CD4-positive, alpha-beta T cell treated with Interleukin-15 for 1 hour (primary cell): ENCODE data around the gene TTC12.
A peak's percentile ranks its signal among the peaks of the same experiment; 100 is the strongest.
"Not testable (repeated sequence)": the region's sequence is repeated elsewhere in the genome, so short reads cannot be mapped to it uniquely, and the experiment has no call there.

Experiments
- DNase-seq: peaks from one replicate; pipeline ENCODE4 v3.0.0-alpha.2; 2020

TTC12 gene

DNA sequence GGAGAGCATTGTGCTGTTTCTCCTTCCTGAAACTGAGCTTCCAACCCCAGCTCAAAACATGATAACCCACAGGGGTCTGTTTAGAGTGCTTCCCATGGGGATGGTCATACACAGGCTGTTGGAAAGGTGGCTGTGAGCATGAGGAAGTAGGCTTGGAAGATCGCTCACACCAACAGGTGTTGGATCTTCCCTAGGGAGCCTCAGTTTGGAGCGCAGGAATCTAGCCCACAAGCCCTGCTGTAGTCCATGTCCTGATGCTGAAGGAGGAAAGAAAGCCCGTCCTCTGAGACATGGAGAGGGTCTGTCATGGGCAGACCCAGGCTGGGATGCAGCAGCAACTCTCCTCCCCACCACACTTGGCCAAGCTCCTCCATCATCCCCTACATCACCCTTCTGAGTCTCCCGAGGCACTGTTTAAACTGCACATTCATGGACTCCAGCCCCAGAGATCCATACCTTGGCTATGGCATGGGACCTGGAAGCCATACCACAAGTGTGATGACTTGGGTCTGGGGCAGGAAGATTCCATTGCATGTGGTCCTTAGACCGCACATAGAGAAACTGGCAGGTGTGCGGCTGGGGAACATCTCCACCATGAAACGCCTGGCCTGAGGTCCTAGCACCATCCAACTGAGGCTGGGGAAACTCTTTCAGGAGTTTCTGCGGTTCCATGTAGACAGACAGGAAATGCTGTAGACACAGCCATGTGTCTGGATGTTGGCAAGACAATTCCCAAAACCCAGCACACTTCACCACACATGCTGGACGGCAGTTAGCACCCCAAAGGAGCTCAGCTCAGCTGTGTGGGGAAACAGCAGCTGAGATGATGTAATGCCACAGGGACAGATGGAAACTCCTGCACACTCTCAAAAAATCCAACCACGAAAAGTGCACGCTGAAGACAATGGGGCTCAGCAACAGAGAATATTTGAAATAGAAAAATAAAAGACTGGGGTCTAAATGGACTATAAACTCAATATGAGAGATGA is 27.6 kb upstream of the TTC12 start:
- DNase-seq, result no peak

DNA sequence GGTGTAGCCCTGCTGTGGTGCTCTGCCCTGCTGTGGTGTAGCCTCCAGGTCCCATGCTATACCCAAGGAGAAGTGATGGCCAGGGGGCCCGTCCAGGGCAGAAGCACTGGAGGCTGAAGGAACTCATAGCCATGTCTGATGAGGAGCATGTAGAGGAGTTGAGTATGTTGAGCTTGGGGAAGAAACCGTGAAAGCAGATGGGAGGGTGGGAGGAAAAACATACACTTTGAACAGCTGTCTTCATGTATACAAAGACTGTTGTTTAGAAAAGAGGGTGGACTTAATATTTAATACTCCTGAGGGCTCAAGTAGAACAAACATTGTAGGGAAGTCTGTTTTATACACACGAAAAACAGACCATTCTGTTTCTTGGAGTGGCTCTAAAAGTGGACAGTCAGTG is 26.6 kb upstream of the TTC12 start:
- no peak for DNase-seq

DNA sequence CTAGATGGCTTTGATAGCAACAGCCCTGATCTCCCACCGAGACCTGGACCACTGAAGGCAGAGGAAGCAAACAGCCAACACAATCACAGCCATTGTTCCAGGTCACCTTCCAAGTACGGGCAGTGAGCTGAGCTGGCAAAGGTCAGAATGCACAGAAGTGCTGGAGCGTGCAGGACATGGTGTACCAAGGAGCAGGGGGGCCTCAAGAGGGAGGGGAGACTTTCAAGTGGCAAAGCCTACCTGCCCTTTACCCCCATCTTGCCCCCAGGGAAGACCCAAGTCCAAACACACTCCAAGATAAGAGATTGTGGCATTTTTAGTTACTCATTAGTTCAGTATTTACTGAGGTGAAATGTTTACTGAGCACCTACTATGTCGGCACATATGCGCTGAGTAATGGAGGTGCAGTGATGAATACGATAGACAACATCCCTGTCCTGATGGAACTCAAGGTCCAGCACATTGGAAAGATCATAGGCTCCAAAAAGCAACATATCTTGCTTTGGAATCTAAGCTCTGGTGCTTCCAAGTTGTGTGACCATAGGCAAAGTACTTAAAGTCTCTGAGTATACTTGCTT is 26.0 kb upstream of the TTC12 start:
- DNase-seq, result no peak

DNA sequence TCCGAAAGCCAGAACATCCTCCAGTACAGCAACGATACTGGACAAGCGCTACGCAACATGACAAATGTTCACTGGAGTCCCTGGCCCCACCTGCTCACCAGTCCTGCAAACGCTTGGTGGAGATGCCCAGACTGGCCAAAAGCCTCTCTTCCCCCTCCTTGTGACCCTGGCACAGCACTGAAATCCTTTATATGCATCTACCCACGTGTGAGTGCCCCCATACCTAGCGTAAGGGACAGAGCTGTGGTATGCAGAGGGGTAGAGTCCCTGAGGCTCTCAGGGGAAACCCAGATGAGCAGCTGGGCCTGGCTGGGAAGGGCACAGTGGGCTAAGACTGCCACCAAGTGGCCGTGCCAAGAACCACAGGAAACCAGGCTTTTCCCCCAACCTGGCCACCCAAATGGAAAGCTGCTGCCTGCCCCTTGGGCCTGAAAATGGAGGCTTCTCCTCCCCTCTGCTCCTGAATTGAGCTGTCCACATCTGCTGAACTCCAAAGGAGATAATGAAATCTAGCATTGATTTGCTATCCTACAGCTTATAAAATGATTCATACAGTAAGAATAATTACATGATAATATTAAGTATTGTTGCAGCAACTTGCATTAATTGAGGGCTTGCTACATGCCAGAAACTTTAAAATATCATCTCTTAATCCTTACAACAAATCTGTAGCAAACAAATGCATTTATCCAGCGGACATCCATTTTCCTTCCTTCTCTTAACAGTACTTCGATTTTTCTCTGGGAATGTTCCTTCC is 24.8 kb upstream of the TTC12 start:
- peak; percentile 57 for DNase-seq

DNA sequence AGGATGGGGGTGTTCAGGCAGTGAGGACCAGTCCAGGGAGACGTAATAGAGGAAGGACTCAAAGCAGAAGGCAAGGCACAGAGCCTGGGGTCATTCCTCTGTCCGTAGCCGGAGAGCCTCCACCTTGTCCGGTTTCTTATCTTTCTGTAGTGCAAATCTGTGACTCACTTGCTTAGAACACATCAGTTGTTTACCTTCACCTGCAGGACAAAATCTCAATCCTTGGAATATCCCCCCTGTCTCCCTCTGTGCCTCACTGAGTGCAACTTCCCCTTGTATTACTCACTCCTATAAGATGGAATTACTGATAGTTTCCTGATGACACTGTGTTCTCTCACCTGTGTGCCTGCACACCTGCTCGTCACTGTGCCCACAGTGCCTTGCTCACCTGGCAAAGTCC is 20.4 kb upstream of the TTC12 start:
- no peak for DNase-seq

DNA sequence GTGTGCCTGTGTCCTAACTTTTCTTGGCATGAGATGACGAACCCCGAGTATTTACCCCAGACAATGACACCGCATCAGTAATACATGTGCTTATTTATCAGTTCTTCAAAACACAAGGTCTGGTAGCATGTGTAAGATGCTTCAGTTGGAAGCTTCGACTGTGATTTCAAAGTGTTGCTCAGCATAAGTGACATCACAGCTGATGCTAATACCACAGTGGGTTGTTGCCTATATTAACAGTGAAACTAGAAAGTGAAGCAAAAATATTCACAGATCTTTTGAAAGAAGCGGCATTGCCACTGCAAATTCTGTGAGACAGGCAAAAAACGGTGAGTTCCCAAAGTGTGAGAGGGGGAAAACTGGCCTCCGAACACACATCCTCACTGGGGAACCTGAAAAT is 18.4 kb upstream of the TTC12 start:
- no peak for DNase-seq

DNA sequence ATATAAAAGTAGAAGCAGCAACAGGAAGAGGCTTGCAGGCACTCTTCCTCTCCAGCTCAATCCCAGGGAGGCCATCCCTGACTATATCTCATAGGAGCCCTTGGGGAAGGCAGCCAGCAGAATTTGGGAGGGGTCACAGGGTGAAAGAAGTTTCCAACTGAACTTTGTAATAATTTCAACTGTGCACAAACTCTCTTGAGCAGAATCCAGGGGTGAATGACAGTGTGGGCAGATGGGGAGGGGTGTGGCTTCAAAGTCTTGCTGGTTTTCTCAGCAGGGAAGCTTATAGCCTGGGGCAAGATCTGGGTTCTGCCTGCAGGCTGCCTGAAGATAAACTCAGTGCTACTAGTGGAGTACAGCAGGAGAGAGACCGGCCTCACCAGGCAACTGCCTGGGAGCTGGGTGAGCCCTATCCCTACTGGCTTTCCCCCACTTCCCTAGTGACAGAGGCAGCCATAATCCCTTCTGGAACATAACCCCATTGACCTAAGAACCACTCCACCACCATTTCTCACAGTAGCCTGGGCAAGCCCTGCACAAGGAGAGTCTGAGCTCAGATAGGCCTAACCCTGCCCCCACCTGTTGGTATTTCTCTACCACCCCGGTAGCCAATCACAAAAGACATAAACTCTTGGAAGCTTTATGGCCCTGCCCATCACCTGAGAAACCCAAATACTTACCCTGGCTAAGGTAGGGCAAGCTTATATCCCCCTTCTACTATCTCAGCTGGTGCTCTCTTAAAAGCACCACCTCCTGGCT is 17.8 kb upstream of the TTC12 start:
- no peak for DNase-seq

DNA sequence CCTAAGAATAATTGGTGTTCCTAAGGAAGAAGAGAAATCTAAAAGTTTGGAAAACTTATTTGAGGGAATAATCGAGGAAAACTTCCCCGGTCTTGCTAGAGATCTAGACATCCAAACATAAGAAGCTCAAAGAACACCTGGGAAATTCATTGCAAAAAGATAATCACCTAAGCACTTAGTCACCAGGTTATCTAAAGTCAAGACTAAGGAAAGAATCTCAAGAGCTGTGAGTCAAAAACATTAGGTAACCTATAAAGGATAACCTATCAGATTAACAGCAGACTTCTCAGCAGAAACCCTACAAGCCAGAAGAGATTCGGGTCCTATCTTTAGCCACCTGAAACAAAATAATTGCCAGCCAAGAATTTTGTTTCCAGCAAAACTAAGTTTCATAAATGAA is 15.9 kb upstream of the TTC12 start:
- not testable (repeated sequence) for DNase-seq

DNA sequence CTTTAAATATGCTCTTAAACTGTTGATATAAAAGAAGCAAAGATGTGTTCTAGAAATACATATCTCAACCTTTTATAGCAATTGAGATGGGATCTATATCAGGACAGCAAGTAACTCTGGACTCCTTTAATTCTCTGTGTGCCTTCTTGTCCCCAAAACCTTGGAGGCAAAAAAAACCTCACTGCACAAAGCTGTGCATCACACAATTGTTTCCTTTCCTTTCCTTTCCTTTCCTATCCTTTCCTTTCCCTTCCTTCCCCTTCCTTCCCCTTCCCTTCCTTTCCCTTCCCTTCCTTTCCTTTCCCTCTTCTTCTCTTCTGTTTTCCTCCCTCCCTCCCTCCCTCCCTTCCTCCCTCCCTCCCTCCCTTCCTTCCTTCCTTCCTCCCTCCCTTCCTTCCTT is 9.5 kb upstream of the TTC12 start:
- DNase-seq, result no peak

DNA sequence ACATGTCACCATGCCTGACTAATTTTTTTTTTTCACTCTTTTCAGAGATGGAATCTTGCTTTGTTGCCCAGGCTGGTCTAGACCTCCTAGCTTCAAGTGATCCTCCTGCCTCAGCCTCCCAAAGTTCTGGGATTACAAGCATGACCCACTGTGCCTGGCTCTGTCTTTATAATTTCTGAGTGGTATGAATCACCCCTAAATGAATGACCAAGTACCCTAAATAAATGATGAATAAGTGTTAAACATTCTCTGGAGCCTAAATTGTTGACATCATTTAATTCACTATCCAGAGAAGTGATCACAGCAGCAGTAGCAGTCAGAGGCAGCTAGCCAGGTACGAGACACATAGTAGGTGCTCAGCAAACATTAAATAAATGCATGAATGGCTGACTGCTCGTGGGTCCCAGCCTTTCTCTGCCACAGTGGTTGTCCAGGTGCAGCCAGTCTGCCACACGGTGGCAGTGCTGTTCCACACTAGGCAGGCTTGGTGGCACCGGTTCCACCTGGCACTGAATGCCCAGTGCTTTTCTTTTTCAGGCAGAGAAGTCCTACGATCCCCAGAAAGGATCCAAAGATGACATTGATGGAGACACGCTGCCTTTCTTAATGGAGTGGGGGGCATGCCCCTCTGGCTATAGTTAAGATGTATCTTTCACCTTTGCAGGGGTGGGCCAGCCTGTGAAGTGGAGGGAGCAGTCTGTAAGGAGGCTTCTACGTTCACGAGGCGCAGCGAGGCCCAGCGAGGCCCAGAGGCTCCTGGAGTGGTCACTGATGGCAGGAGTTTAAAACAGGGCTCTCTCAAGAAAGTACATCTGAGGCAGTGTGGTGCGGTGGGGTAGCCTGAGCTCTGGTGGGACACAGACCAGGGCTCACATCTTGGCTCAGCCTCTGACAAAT is 8.7 kb upstream of the TTC12 start:
- DNase-seq, result peak; percentile 67

DNA sequence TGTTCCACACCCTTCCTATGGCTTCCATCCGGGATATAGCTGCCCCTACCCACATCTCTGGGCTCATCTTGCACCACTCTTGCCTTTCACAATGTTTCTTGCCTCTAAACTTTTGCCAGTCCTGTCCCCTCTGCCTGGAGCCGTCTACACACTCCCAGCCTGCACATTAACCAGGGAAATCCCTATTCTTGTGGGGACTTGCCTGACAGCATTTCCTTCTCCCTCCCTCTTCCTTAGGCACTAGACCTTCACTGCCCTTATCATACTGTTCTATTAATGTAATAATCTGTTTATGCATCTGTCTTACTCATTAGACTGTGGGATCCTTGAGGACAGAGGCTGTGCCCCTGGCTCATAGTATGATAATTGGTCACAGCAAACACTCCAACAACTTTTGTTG is 5.8 kb upstream of the TTC12 start:
- DNase-seq, result no peak

DNA sequence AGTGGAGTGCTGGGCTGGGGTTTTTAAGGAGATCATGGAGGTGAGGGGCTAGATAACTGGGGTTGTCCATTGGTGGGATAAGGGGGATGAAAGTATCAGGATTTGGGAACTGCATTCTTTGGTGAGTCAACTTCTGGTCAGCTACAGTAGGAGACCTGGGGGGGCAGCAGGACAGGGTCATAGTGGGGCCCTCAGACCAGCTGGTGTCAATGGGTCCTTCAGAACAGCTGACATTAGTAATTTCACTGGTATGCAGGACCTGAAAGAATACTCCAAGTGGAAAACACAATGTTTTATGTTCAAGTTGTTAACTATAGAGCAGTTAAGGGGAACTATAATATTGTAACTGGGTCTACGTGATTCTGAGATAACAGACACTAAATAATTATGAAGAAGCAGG is 2.8 kb upstream of the TTC12 start:
- no peak for DNase-seq

DNA sequence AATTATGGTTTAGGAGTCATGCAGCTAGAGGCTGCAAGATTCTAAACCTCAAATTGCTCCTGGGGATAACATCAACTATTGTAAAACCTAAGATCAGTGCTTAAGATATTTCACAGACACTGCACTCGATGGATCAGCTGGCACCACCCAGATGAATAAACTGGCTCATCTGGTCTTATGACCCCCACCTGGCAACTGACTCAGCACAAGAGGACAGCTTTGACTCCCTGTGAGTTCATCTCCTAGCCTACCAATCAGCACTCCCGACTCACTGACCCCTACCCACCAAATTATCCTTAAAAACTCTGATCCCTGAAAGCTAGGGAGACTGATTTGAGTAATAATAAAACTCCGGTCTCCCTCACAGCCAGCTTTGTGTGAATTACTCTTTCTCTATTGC is 782 bp upstream of the TTC12 start:
- DNase-seq, result no peak

DNA sequence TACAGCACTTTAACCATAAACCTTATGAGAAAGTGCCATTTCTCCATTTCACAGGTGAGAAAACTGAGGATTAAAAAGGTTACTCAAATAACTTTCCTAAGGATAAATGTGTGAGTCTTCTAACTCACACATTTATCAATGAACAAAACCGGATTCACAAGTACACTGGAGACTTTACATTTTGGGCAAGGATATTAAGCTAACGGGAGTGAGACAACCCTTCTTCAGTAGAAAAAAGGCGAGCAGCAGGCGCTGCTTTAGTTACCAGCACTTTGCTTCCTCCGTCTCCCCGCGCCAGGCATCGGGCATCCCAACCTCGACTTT is 356 bp upstream of the TTC12 start:
- DNase-seq, result no peak

DNA sequence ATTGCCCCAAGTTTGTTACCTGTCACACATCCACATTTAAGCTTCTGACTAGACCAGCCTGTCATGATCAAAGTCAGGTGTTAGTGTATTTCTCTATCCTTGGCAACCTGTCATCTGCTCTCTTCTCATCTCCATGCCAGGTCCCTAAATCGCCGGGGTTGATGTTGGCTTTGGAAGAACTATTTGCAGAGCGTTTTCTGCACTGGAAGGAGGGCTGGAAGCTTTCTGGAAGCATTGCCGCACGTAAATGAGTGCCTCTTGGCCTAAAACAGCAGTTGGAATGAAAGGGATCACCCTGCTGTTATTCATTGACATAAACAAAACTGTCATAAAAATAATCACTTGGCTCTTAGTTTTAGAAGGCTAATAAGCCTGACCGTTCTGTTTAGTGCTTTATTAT is 1.4 kb downstream of the TTC12 start:
- DNase-seq, result no peak

DNA sequence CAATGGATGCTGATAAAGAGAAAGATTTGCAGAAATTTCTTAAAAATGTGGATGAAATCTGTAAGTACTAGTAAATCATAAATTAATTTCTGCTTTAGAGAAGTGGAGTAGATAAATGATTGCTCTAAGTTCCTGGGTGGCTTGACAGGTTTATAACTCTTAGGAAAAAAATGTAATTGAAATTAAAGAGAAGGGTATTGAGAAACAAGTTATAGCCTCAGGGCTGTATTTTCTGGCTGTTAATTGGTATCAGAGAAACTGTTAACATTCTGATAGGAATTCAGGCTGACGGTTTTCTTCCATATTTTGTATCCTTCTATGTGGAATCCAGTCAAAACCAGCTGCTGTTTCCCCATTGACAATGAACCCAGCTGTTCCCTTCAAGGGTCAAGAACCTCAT is 1.9 kb downstream of the TTC12 start:
- DNase-seq, result no peak

DNA sequence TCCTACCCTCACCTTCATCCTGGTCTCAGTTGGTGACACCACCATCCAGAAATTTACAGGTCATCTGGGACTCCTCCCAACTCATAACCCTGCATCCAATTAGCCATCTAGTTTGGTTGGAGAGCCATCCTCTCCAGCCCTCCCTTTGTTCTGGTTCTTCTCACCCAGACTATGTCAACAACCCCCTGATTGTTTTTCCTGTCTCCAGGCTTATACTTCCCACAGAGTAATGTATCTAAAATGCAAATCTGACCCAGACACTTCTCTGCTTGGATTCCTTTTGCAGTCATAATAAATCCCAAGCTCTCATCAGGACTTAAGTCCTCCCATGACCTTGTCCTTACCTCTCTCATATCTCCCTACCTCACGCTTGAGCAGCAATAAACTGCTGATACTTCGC is 3.0 kb downstream of the TTC12 start:
- DNase-seq, result no peak

DNA sequence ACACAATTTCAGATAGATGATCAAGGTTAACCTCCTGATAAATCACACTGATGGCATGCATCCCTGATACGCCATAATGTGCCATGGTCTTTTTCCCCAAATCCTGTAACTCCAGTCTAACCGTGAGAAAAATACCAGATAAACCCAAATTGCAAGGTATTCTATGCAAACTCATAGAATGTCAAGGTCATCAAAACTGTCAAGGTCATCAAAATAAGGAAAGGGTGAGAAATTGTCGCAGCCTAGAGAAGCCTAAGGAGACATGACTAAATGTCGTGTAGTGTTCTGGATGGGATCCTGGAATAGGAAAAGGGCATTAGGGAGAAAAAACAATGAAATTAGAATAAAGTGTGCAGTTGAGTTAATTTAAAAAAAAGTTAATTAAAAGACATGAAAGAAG is 4.7 kb downstream of the TTC12 start:
- no peak for DNase-seq

DNA sequence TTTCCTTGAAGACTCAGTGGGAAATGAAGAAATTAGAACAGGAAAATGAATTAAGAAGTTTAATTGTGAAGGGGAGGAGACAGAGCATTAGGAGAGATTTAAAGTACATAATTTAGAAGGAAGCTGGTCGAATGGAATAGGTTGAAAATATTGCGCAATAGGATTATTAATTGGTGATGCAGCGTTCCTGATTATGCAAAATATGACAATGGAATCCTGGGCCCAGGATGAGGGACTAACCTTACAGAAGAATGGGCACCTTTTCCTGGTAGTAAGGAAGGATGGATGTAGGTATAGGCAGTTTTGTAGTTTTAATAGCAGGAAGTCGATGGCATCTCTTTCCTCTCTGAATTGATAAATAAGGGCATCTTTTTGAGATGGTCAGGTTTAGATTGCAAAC is 7.8 kb downstream of the TTC12 start:
- no peak for DNase-seq

DNA sequence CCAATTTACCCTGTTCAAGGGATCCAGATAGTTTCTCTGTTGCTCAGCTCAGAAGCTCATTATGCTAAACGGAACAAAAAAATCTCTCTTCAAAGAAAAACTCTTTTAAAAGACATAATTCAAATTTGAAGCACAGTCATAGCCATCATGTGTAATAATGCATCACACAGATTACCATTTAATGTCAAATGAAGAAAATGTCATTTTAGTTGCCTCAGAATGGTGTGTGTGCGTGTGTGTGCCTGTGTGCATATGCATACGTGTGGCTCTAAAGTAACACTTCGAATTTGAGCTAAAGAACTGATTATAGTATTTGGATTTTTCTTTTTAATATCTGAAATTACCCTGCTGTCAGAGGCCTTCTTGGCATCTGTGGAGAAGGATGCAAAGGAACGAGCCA is 9.9 kb downstream of the TTC12 start:
- DNase-seq, result no peak

DNA sequence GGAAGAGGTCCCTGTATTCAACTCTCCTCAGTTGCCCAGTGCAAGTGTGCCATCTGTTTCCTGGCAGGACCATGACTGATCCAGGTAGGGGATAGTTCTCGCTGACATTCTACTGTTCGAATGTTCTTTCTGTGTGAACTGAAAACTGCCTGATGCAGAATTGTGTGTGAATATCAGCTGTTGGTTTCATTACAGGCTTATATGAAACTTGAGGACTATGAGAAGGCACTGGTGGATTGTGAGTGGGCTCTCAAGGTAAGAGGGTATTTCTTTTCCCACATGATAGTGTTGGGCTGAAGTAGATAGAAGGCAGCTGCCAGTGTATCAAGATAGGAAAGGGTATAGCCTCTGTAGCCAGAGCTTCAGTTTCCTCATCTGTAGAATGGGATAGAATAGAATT is 15.3 kb downstream of the TTC12 start:
- no peak for DNase-seq

DNA sequence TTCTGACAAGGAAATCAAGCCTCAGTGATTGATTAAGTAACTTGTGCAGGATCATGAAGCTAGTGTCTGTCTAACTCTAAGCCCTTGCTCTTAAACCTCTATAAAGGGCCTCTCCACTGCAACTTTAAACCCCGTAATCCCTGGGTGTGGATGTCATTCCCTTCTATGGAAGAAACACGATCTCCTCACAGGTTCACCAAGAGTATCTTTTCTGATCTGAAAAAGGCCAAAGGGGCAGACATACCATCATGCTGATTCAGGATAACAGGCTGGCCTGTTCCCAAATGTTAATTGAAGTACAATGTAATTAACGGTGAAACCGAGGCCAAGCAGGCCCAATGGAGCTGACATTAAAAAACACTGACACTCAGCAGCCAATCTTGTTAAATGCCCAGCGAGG is 17.1 kb downstream of the TTC12 start:
- no peak for DNase-seq
